Measurements from ENCODE around the gene MEGF11. TPM values are rescaled to one million over a fixed set of nuclear protein-coding genes. Genes with fewer than 3 reads are reported as not detected.
A peak's percentile ranks its signal among the peaks of the same experiment; 100 is the strongest.

Gene MEGF11
- total RNA-seq, 1 experiment from 2014 or later = 1.2 TPM

- no peak for TF ChIP-seq CTCF (conservative IDR thresholded peaks at IDR 0.05)
- Histone ChIP-seq H3K4ac (ENCODE audit: low read depth, low read length) (no peak overlapping the region), H2BK20ac (ENCODE audit: low read depth, low read length, poor library complexity, severe bottlenecking) (no peak overlapping the region), H3K14ac (ENCODE audit: insufficient read depth, low read length) (no peak overlapping the region), H3K27me3 (ENCODE audit: insufficient read depth, low read length) (no peaks in the 10 kb centered on the region), H2BK12ac (ENCODE audit: insufficient read length, low read depth, low read length) (no peak overlapping the region), H2BK15ac (ENCODE audit: low read depth, low read length) (no peak overlapping the region), H3T11ph (ENCODE audit: low read length) (no peak overlapping the region), H3K18ac (ENCODE audit: insufficient read length, low read depth, low read length) (peak overlapping the region; percentile 68), H3K23ac (ENCODE audit: insufficient read length, low read depth, low read length) (no peak overlapping the region), H2AK5ac (ENCODE audit: insufficient read length, low read length) (no peak overlapping the region), H3K79me2 (ENCODE audit: insufficient read depth, low read length) (no peaks in the 10 kb centered on the region), H2BK5ac (ENCODE audit: insufficient read length, low read length) (no peak overlapping the region), H4K91ac (ENCODE audit: insufficient read length, low read depth, low read length) (no peak overlapping the region), H3K56ac (ENCODE audit: insufficient read length, low read depth, low read length) (no peak overlapping the region), H3K9ac (ENCODE audit: extremely low read depth, insufficient read length, low read length) (no peak overlapping the region), H3K79me1 (ENCODE audit: insufficient read depth, low read depth, low read length, poor library complexity, severe bottlenecking) (no peaks in the 10 kb centered on the region), H3K4me2 (ENCODE audit: insufficient read depth, insufficient read length, low read length) (no peak overlapping the region), H4K8ac (replicated peaks; ENCODE audit: insufficient read length, low read depth, low read length) (no peak overlapping the region), H2BK120ac (ENCODE audit: low read depth, low read length, poor library complexity, severe bottlenecking) (no peak overlapping the region), H3K27ac (ENCODE audit: insufficient read length, low read depth, low read length) (no peak overlapping the region), H3K4me1 (ENCODE audit: insufficient read depth, low read length) (peaks cover 3% of the 10 kb centered on the region; the same call in 1 of the 2 replicates), H4K20me1 (ENCODE audit: control insufficient read depth, insufficient read depth, insufficient read length) (no peaks in the 10 kb centered on the region), H4K5ac (ENCODE audit: insufficient read length, low read depth, low read length) (no peak overlapping the region), H3K23me2 (ENCODE audit: insufficient read length, low read depth, low read length, poor library complexity, severe bottlenecking) (peaks cover 3% of the 10 kb centered on the region), H3K9me3 (ENCODE audit: control insufficient read depth, low read depth, low read length) (no peaks in the 10 kb centered on the region), H2AFZ (ENCODE audit: low read length) (no peak overlapping the region)
- Mint-ChIP-seq H3K9me3 (no peaks in the 10 kb centered on the region), H3K4me3 (no peak overlapping the region), H3K27ac (0 out of 7 replicates have a peak overlapping the region, but pooled peaks of 1 of the 3 experiments have one; percentile 18), H3K4me1 (peaks cover 21 to 39% of the 10 kb centered on the region in 2 experiments), H3K36me3 (ENCODE audit: insufficient read depth in 1 of 3, low read depth in 3 of 3) (no peaks in the 10 kb centered on the region), H3K27me3 (ENCODE audit: low read depth) (peaks cover 21% of the 10 kb centered on the region)
- no peak for DNase-seq
- no CpG with 5 or more reads among the region's 7 CpGs for WGBS (ENCODE audit: extremely low coverage, insufficient read length, low lambda C conversion rate)
Measured at GRCh38 chr15:65979316-65979715, 274.2 kb downstream of the MEGF11 start.
